HEK293 (cell line): ENCODE measurements around the gene PLEKHS1.
"Not testable (repeated sequence)": the region's sequence is repeated elsewhere in the genome, so short reads cannot be mapped to it uniquely, and the experiment has no call there.

Experiments
- CTCF ChIA-PET: fragments of 350-600 bp; formaldehyde crosslinking; extraction: SDS; loops from one replicate; lab custom pipeline; 2021; ENCODE audit warnings: antibody characterized with exemption; lab: Yijun Ruan, JAX
- POLR2A ChIA-PET: fragments of 300-600 bp; formaldehyde crosslinking; extraction: SDS; loops from one replicate; lab custom pipeline; 2020; ENCODE audit warnings: antibody characterized with exemption, inconsistent platforms; lab: Yijun Ruan, JAX
- H3K27ac ChIP-seq: fragments of 200-500 bp; sonication (Bioruptor generic); 2 replicates; pipeline ENCODE4 v1.5.1; 2014; ENCODE audit warnings: low read depth, low read length, control low read depth, inconsistent platforms; ENCODE audit errors: extremely low read depth
- H3K36me3 ChIP-seq, 2 experiments: fragments of 200-500 bp in 1 of 2; sonication (Bioruptor generic) in 1 of 2; 1 replicate in 1 of 2; 2 replicates in 1 of 2; pipeline ENCODE4 v1.5.1; 2014 to 2017; ENCODE audit warnings: inconsistent platforms in 2 of 2, low read length in 2 of 2; ENCODE audit not compliant: control insufficient read depth in 2 of 2, insufficient read depth in 1 of 2
- H3K4me1 ChIP-seq: fragments of 200-500 bp; sonication (Bioruptor generic); 2 replicates; pipeline ENCODE4 v1.5.1; 2014; ENCODE audit warnings: mild to moderate bottlenecking, low read length, inconsistent platforms; ENCODE audit not compliant: control insufficient read depth, insufficient read depth
- H3K4me3 ChIP-seq: 2 replicates; pipeline ENCODE4 v1.5.1; 2011; ENCODE audit warnings: low read depth, mild to moderate bottlenecking, control low read depth, low read length, moderate library complexity
- H3K9me3 ChIP-seq: fragments of 200-500 bp; sonication (Bioruptor generic); 2 replicates; pipeline ENCODE4 v1.5.1; 2014; ENCODE audit warnings: low read depth, low read length, inconsistent platforms; ENCODE audit not compliant: control insufficient read depth, insufficient read depth
- EGR2 ChIP-seq: fragments of 450-650 bp; formaldehyde crosslinking; IDR thresholded peaks from 2 replicates; pipeline ENCODE4 v1.5.1; 2016; ENCODE audit warnings: low read depth, missing biosample characterization, missing genetic modification characterization
- ELK4 ChIP-seq: IDR thresholded peaks from 2 replicates; pipeline ENCODE4 v1.6.1; 2011; ENCODE audit warnings: mild to moderate bottlenecking, low read depth, low read length, borderline replicate concordance
- GLIS1 ChIP-seq: fragments of 450-650 bp; formaldehyde crosslinking; IDR thresholded peaks from 2 replicates; pipeline ENCODE4 v1.5.1; 2016; ENCODE audit warnings: missing biosample characterization, missing genetic modification characterization
- KLF17 ChIP-seq: fragments of 450-650 bp; formaldehyde crosslinking; IDR thresholded peaks from 2 replicates; pipeline ENCODE4 v1.5.1; 2016; ENCODE audit warnings: missing biosample characterization, missing genetic modification characterization
- SETDB1 ChIP-seq: IDR thresholded peaks from one replicate; pipeline ENCODE4 v1.6.1; 2017; ENCODE audit warnings: mild to moderate bottlenecking, low read length, moderate library complexity, mixed read lengths; ENCODE audit not compliant: insufficient read length
- YY2 ChIP-seq: fragments of 450-650 bp; formaldehyde crosslinking; IDR thresholded peaks from 2 replicates; pipeline ENCODE4 v1.5.1; 2016; ENCODE audit warnings: missing biosample characterization, missing genetic modification characterization
- ZBTB1 ChIP-seq: fragments of 450-650 bp; formaldehyde crosslinking; IDR thresholded peaks from 2 replicates; pipeline ENCODE4 v1.5.1; 2016; ENCODE audit warnings: missing biosample characterization, missing genetic modification characterization
- ZFHX2 ChIP-seq: fragments of 450-650 bp; formaldehyde crosslinking; conservative IDR thresholded peaks from 2 replicates; pipeline ENCODE4 v1.5.1; 2016; ENCODE audit warnings: missing biosample characterization, missing genetic modification characterization
- ZNF239 ChIP-seq: fragments of 450-650 bp; formaldehyde crosslinking; IDR thresholded peaks from 2 replicates; pipeline ENCODE4 v1.5.1; 2016; ENCODE audit warnings: missing biosample characterization, missing genetic modification characterization
- ZNF24 ChIP-seq: fragments of 450-650 bp; formaldehyde crosslinking; IDR thresholded peaks from 2 replicates; pipeline ENCODE4 v1.5.1; 2016; ENCODE audit warnings: missing biosample characterization, missing genetic modification characterization
- ZNF274 ChIP-seq, 2 experiments: fragments of 200-500 bp in 1 of 2; fragments of 450-650 bp in 1 of 2; sonication (Bioruptor generic) in 1 of 2; formaldehyde crosslinking in 1 of 2; IDR thresholded peaks; 2 replicates each; pipeline versions ENCODE4 v1.5.1 to v1.6.1; 2014 to 2016; ENCODE audit warnings: borderline replicate concordance in 1 of 2, inconsistent platforms in 1 of 2, low read length in 1 of 2, missing biosample characterization in 1 of 2, missing genetic modification characterization in 1 of 2
- ZNF37A ChIP-seq: fragments of 450-650 bp; IDR thresholded peaks from 2 replicates; pipeline ENCODE4 v1.5.1; 2018; ENCODE audit warnings: missing biosample characterization, missing genetic modification characterization
- ZNF530 ChIP-seq: fragments of 450-650 bp; formaldehyde crosslinking; IDR thresholded peaks from 2 replicates; pipeline ENCODE4 v1.5.1; 2016; ENCODE audit warnings: low read depth, missing biosample characterization, missing genetic modification characterization
- ZNF548 ChIP-seq: fragments of 450-650 bp; formaldehyde crosslinking; IDR thresholded peaks from 2 replicates; pipeline ENCODE4 v1.5.1; 2016; ENCODE audit warnings: missing biosample characterization, missing genetic modification characterization
- ZNF610 ChIP-seq: fragments of 450-650 bp; formaldehyde crosslinking; IDR thresholded peaks from 2 replicates; pipeline ENCODE4 v1.5.1; 2016; ENCODE audit warnings: missing biosample characterization, missing genetic modification characterization, borderline replicate concordance
- ZNF621 ChIP-seq: fragments of 450-650 bp; formaldehyde crosslinking; IDR thresholded peaks from 2 replicates; pipeline ENCODE4 v1.5.1; 2017; ENCODE audit warnings: missing biosample characterization, missing genetic modification characterization
- ZSCAN18 ChIP-seq: fragments of 450-650 bp; formaldehyde crosslinking; IDR thresholded peaks from 2 replicates; pipeline ENCODE4 v1.5.1; 2016; ENCODE audit warnings: missing biosample characterization, missing genetic modification characterization
- ZXDB ChIP-seq: fragments of 450-650 bp; formaldehyde crosslinking; IDR thresholded peaks from 2 replicates; pipeline ENCODE4 v1.5.1; 2016; ENCODE audit warnings: missing biosample characterization, missing genetic modification characterization
- TF ChIP-seq, protein P1 (sequence below): fragments of 450-650 bp; formaldehyde crosslinking; IDR thresholded peaks from 2 replicates; pipeline ENCODE4 v1.5.1; 2016; ENCODE audit warnings: missing biosample characterization, missing genetic modification characterization
- TF ChIP-seq, protein P2 (sequence below): fragments of 450-650 bp; formaldehyde crosslinking; IDR thresholded peaks from 2 replicates; pipeline ENCODE4 v1.5.1; 2016; ENCODE audit warnings: missing biosample characterization, missing genetic modification characterization
- TF ChIP-seq, protein P3 (sequence below): fragments of 450-650 bp; formaldehyde crosslinking; IDR thresholded peaks from 2 replicates; pipeline ENCODE4 v1.5.1; 2016; ENCODE audit warnings: missing biosample characterization, missing genetic modification characterization

PLEKHS1 gene

DNA sequence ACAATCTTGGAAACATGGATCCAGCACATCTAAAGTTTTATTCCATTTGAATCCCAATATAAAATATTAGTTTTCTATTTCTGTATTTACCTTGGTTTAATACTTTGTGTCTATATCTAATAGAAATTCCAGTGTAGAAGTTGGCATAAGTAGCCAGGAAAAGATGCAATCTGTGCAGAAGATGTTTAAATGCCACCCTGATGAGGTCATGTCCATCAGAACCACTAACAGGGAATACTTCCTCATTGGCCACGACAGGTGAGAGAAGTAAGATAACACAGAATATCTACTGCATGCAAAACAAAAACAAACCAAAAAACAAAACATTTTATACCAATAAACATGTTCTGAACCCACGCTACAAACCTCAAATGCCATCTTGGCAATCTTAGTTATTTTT lies 15.7 kb downstream of the PLEKHS1 start:
- Histone ChIP-seq H3K27ac (no peak overlapping the region), H3K4me3 (no peak overlapping the region), H3K4me1 (no peaks in the 10 kb centered on the region), H3K36me3 (no peaks in the 10 kb centered on the region), H3K9me3 (no peaks in the 10 kb centered on the region)
- CTCF ChIA-PET, result interaction anchor here (1.0 kb wide), 1 partner anchor 14 kb away, joined by 3 read pairs; no protein-coding TSS in a partner anchor
- POLR2A ChIA-PET, result no interaction called here
- no peak for TF ChIP-seq ZXDB (tag by site-specific recombination)
- no peak for TF ChIP-seq ZNF239 (tag by site-specific recombination)
- TF ChIP-seq ZFHX2 (tag by site-specific recombination), result no peak
- TF ChIP-seq SETDB1, result no peak
- no peak for TF ChIP-seq ELK4
- no peak for TF ChIP-seq ZNF548 (tag by site-specific recombination)
- TF ChIP-seq ZNF274 (IDR thresholded peaks at IDR 0.05; ENCODE audit: low read length), result no peak
- TF ChIP-seq ZNF274 (tag by site-specific recombination; IDR thresholded peaks at IDR 0.05; ENCODE audit: borderline replicate concordance), result no peak
- no peak for TF ChIP-seq YY2
- no peak for TF ChIP-seq ZSCAN18 (tag by site-specific recombination)
- no peak for TF ChIP-seq GLIS1
- TF ChIP-seq, protein P1, sequence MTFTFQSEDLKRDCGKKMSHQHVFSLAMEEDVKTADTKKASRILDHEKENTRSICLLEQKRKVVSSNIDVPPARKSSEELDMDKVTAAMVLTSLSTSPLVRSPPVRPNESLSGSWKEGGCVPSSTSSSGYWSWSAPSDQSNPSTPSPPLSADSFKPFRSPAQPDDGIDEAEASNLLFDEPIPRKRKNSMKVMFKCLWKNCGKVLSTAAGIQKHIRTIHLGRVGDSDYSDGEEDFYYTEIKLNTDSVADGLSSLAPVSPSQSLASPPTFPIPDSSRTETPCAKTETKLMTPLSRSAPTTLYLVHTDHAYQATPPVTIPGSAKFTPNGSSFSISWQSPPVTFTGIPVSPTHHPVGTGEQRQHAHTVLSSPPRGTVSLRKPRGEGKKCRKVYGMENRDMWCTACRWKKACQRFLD (tag by site-specific recombination), result no peak
- no peak for TF ChIP-seq ZNF621 (tag by site-specific recombination)
- TF ChIP-seq ZNF610 (tag by site-specific recombination), result no peak
- TF ChIP-seq, protein P2, sequence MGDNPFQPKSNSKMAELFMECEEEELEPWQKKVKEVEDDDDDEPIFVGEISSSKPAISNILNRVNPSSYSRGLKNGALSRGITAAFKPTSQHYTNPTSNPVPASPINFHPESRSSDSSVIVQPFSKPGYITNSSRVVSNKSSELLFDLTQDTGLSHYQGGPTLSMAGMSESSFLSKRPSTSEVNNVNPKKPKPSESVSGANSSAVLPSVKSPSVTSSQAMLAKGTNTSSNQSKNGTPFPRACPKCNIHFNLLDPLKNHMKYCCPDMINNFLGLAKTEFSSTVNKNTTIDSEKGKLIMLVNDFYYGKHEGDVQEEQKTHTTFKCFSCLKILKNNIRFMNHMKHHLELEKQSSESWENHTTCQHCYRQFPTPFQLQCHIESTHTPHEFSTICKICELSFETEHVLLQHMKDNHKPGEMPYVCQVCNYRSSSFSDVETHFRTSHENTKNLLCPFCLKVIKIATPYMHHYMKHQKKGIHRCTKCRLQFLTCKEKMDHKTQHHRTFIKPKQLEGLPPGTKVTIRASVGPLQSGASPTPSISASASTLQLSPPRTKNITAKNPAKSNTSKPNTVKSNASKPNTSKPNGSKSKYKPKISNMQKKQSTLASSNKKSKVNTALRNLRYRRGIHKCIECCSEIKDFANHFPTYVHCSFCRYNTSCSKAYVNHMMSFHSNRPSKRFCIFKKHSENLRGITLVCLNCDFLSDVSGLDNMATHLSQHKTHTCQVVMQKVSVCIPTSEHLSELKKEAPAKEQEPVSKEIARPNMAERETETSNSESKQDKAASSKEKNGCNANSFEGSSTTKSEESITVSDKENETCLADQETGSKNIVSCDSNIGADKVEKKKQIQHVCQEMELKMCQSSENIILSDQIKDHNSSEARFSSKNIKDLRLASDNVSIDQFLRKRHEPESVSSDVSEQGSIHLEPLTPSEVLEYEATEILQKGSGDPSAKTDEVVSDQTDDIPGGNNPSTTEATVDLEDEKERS (tag by site-specific recombination), result no peak

- ChIA-PET POLR2A (no interaction called here), CTCF (interaction anchor here (0.6 kb wide), 1 partner anchor 9 kb away, joined by 3 read pairs; no protein-coding TSS in a partner anchor)
- TF ChIP-seq EGR2 (tag by site-specific recombination) (no peak), KLF17 (tag by site-specific recombination) (no peak), ZNF530 (tag by site-specific recombination) (no peak), ZNF37A (tag by site-specific recombination) (no peak), ZBTB1 (tag by site-specific recombination) (no peak), ZNF24 (tag by site-specific recombination) (no peak)
- TF ChIP-seq, protein P3, sequence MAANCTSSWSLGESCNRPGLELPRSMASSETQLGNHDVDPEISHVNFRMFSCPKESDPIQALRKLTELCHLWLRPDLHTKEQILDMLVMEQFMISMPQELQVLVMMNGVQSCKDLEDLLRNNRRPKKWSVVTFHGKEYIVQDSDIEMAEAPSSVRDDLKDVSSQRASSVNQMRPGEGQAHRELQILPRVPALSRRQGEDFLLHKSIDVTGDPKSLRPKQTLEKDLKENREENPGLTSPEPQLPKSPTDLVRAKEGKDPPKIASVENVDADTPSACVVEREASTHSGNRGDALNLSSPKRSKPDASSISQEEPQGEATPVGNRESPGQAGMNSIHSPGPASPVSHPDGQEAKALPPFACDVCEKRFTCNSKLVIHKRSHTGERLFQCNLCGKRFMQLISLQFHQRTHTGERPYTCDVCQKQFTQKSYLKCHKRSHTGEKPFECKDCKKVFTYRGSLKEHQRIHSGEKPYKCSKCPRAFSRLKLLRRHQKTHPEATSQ (tag by site-specific recombination), result no peak
- no peaks in the 10 kb centered on the region for H3K4me1 ChIP-seq
- H3K27ac ChIP-seq, result no peak overlapping the region
- no peaks in the 10 kb centered on the region for H3K9me3 ChIP-seq
- H3K36me3 ChIP-seq, result no peaks in the 10 kb centered on the region
- H3K4me3 ChIP-seq, result no peak overlapping the region
Observed at GRCh38 chr10:113770346-113770745, 18.9 kb downstream of the PLEKHS1 start.

GRCh38 chr10:113771131-113771530 lies 19.6 kb downstream of the PLEKHS1 start:
- H3K9me3 ChIP-seq, H3K36me3 ChIP-seq, H3K4me3 ChIP-seq, POLR2A ChIA-PET, H3K4me1 ChIP-seq, H3K27ac ChIP-seq: not testable (repeated sequence)
- CTCF ChIA-PET, result interaction anchor here (1.3 kb wide), 1 partner anchor 32 kb away, joined by 3 read pairs; no protein-coding TSS in a partner anchor
